Activated naive CD8-positive, alpha-beta T cell treated with anti-CD3 and anti-CD28 coated beads, Interleukin-2, amount 50 U/mL, for 24 hours (primary cell): ENCODE measurements around the gene ZEB2.

Experiments used
- ATAC-seq: fragments of 150-1000 bp; cut with Tn5 transposase; one replicate; pipeline ENCODE4 v1.10.0; 2021
- DNase-seq: peaks from one replicate; pipeline ENCODE4 v3.0.0; 2021
- H3K27ac Mint-ChIP-seq: one replicate; pipeline ENCODE4 v1.8.0; 2021; ENCODE audit warnings: mild to moderate bottlenecking, mixed read lengths
- H3K27me3 Mint-ChIP-seq: one replicate; pipeline ENCODE4 v1.8.0; 2021; ENCODE audit warnings: mixed read lengths
- H3K36me3 Mint-ChIP-seq: one replicate; pipeline ENCODE4 v1.8.0; 2021; ENCODE audit warnings: low read depth, mixed read lengths
- H3K4me1 Mint-ChIP-seq: one replicate; pipeline ENCODE4 v1.8.0; 2021; ENCODE audit warnings: mixed read lengths
- H3K4me3 Mint-ChIP-seq: one replicate; pipeline ENCODE4 v1.8.0; 2021; ENCODE audit warnings: mild to moderate bottlenecking, moderate library complexity, mixed read lengths
- H3K9me3 Mint-ChIP-seq: one replicate; pipeline ENCODE4 v1.8.0; 2021; ENCODE audit warnings: mixed read lengths

Gene ZEB2

GRCh38 chr2:144501118-144501517 is 18.8 kb downstream of the ZEB2 start:
- Mint-ChIP-seq H3K9me3 (no peaks in the 10 kb centered on the region), H3K27ac (peak overlapping the region; percentile 19), H3K36me3 (peaks cover 18% of the 10 kb centered on the region), H3K4me3 (no peak overlapping the region), H3K27me3 (no peaks in the 10 kb centered on the region), H3K4me1 (peaks cover 38% of the 10 kb centered on the region)
- no peak for DNase-seq
- no peak for ATAC-seq

GRCh38 chr2:144500563-144500962 is 19.4 kb downstream of the ZEB2 start:
- peak overlapping the region; percentile 19 for H3K27ac Mint-ChIP-seq
- ATAC-seq: peak; percentile 57
- no peaks in the 10 kb centered on the region for H3K27me3 Mint-ChIP-seq
- no peaks in the 10 kb centered on the region for H3K9me3 Mint-ChIP-seq
- peaks cover 35% of the 10 kb centered on the region for H3K4me1 Mint-ChIP-seq
- H3K36me3 Mint-ChIP-seq: peaks cover 18% of the 10 kb centered on the region
- no peak for DNase-seq
- H3K4me3 Mint-ChIP-seq: no peak overlapping the region

DNA sequence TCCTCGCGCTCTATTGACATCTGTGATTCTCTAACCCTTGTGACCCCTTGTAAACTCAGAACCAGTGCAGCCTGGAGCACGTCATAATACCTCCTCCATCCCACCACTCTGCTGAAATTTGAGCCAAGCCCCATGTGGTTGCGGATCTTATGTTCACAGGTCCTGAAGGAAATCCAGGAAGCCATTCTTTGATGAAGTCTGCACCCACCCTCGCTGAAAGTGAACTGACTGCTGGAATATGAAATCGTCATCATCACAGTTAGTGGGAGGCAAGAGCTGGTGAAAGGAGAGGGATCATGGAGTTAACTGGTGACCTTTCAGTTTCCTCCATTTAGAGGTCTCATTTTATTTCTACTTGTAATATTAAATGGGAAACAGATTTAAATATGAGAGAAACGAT is 21.6 kb downstream of the ZEB2 start:
- no peaks in the 10 kb centered on the region for H3K27me3 Mint-ChIP-seq
- ATAC-seq: no peak
- no peak overlapping the region for H3K27ac Mint-ChIP-seq
- H3K36me3 Mint-ChIP-seq: peaks cover 19% of the 10 kb centered on the region
- DNase-seq: no peak
- H3K4me1 Mint-ChIP-seq: peaks cover 20% of the 10 kb centered on the region
- no peaks in the 10 kb centered on the region for H3K9me3 Mint-ChIP-seq
- no peak overlapping the region for H3K4me3 Mint-ChIP-seq

GRCh38 chr2:144496977-144497598 is 22.8 kb downstream of the ZEB2 start:
- no peaks in the 10 kb centered on the region for H3K9me3 Mint-ChIP-seq
- peaks cover 30% of the 10 kb centered on the region for H3K4me1 Mint-ChIP-seq
- H3K4me3 Mint-ChIP-seq: no peak overlapping the region
- no peak for ATAC-seq
- DNase-seq: no peak
- H3K27me3 Mint-ChIP-seq: no peaks in the 10 kb centered on the region
- peaks cover 18% of the 10 kb centered on the region for H3K36me3 Mint-ChIP-seq
- H3K27ac Mint-ChIP-seq: no peak overlapping the region

DNA sequence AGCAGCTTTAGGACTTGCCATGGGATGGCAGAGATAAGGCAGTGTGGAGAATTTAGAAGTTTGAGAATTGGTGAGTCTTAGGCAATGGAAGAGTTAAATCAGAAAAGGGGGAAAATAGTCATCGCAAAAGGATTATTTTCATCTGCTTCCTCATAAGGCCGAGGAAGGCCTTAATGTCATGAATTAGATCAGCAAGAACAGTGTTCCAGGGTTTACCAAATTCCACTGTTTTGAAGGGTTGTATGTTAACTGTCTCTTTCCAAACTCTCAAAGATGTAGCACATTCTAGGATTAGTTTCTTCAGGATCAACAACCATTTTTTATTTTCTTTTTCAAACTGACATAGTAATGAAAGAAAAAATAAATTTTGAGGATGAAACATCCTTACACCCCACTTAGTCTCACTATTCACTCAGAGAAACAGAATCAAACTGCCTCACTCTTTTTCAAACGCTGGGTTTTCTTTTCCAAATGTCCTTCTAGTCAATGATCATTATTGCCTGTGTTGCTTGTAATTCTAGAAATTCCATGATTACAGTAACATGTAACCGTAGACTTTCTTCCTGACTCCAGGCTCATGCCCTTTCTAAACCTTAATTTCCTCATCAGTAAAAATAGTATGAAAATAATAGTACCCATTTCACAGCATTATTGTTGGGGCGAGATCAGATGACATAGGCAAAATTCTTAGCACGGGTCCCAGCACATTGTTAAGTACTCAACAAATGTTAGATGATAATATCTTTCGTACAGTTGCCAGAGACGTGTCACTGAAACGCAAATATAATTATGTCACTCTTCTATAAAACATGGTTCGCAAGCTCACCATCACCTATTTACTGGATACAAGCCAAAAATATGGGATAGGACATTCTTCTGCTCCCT is 23.6 kb downstream of the ZEB2 start:
- H3K9me3 Mint-ChIP-seq: no peaks in the 10 kb centered on the region
- H3K27me3 Mint-ChIP-seq: no peaks in the 10 kb centered on the region
- no peak overlapping the region for H3K27ac Mint-ChIP-seq
- ATAC-seq: no peak
- H3K4me3 Mint-ChIP-seq: no peak overlapping the region
- H3K4me1 Mint-ChIP-seq: peaks cover 37% of the 10 kb centered on the region
- peaks cover 19% of the 10 kb centered on the region for H3K36me3 Mint-ChIP-seq
- DNase-seq: no peak

GRCh38 chr2:144495227-144496091 is 24.5 kb downstream of the ZEB2 start:
- Mint-ChIP-seq H3K4me3 (no peak overlapping the region), H3K27me3 (no peaks in the 10 kb centered on the region), H3K4me1 (peaks cover 36% of the 10 kb centered on the region), H3K36me3 (peaks cover 14% of the 10 kb centered on the region), H3K9me3 (no peaks in the 10 kb centered on the region), H3K27ac (no peak overlapping the region)
- DNase-seq (no peak), ATAC-seq (no peak)

DNA sequence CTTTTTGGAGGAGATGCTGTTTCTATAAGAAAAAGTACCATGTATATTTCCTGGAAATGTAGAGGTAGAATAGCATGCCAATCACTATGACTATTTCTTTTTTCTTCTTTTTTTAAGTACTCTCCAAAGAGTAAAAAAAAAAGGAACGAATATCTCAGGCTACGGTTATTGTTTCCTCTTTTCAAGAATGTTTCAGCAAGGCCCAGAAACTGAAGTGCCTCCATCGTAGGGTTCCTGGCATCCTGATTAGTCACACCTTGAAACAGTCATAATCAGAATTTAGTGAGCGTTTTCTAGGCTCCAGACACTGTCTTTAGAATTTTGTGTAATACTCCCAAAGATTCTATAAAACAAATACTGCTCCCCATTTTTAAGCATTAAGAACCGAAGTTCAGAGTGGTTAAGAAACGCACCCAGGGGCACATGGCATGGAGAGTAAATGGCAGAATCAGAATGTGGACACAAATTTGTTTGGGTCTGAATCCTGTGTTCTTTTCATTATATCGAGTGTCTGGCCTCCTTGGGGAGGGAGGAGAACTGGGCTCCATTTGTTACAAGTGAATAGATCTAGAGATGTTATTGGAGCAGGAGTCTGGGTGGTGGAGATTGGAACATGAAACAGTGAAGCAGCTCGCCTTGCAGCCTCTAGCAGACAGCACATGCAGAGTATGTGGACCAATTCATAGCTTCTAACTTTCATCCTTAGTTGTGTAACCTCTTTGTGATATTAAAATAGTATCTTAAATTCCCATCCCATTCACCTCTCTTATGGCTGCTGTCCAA is 26.7 kb downstream of the ZEB2 start:
- Mint-ChIP-seq H3K36me3 (peaks cover 12% of the 10 kb centered on the region), H3K27me3 (no peaks in the 10 kb centered on the region), H3K4me3 (no peak overlapping the region), H3K27ac (no peak overlapping the region), H3K9me3 (no peaks in the 10 kb centered on the region), H3K4me1 (peaks cover 44% of the 10 kb centered on the region)
- no peak for ATAC-seq
- DNase-seq: no peak

- Mint-ChIP-seq H3K27me3 (no peaks in the 10 kb centered on the region), H3K4me1 (peaks cover 43% of the 10 kb centered on the region), H3K4me3 (no peak overlapping the region), H3K27ac (no peak overlapping the region), H3K9me3 (no peaks in the 10 kb centered on the region), H3K36me3 (peaks cover 6% of the 10 kb centered on the region)
- DNase-seq (no peak), ATAC-seq (no peak)
Measured at GRCh38 chr2:144490857-144491256, 29.1 kb downstream of the ZEB2 start.

DNA sequence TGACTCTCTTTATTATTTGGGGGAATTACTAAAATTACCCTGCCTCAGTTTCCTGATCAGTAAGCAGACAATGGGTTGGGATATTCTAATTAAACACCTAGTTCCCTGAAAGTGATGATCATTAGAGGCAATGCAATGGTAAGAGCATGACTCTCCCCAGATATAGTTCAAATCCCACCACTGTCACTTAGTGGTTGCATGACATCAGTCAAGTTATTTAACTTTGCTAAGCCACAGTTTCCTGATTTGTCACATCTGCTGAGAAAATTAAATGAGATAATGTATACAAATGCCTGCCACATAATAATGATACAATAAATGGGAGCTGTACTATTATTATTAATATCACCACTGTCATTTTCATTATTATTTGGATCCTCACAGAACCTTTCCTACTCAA is 29.9 kb downstream of the ZEB2 start:
- peak; percentile 73 for ATAC-seq
- Mint-ChIP-seq H3K27me3 (no peaks in the 10 kb centered on the region), H3K9me3 (no peaks in the 10 kb centered on the region), H3K36me3 (peaks cover 6% of the 10 kb centered on the region), H3K4me1 (peaks cover 42% of the 10 kb centered on the region), H3K4me3 (no peak overlapping the region), H3K27ac (peak overlapping the region; percentile 21)
- no peak for DNase-seq

- Mint-ChIP-seq H3K36me3 (peaks cover 6% of the 10 kb centered on the region), H3K27me3 (no peaks in the 10 kb centered on the region), H3K27ac (no peak overlapping the region), H3K4me1 (peaks cover 42% of the 10 kb centered on the region), H3K4me3 (no peak overlapping the region), H3K9me3 (no peaks in the 10 kb centered on the region)
- no peak for DNase-seq
- no peak for ATAC-seq
Measured at GRCh38 chr2:144489315-144489916, 30.5 kb downstream of the ZEB2 start.

- H3K4me3 Mint-ChIP-seq: no peak overlapping the region
- DNase-seq: no peak
- no peaks in the 10 kb centered on the region for H3K36me3 Mint-ChIP-seq
- no peak for ATAC-seq
- peaks cover 18% of the 10 kb centered on the region for H3K4me1 Mint-ChIP-seq
- H3K27me3 Mint-ChIP-seq: no peaks in the 10 kb centered on the region
- H3K27ac Mint-ChIP-seq: no peak overlapping the region
- no peaks in the 10 kb centered on the region for H3K9me3 Mint-ChIP-seq
Measured at GRCh38 chr2:144484201-144484948, 35.5 kb downstream of the ZEB2 start.

DNA sequence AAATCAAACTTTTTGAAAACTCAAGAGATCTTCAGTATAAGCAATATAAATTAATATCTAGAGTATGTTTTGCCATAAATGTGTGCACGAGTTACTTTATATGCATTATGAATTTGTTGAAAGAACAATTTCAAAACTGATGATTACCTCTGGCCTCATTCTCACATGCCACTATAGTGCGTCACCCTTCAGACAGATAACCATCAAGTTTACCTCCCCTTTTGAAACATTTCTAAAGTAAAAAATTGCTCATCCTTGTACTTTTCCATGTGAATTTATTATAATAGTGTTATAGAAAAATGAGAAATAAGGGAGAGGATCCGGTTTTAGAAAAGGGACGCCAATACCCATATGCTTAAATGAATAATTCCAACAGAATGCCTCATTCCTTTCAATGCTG is 38.3 kb downstream of the ZEB2 start:
- no peaks in the 10 kb centered on the region for H3K27me3 Mint-ChIP-seq
- peaks cover 20% of the 10 kb centered on the region for H3K4me1 Mint-ChIP-seq
- H3K4me3 Mint-ChIP-seq: no peak overlapping the region
- DNase-seq (no peak), ATAC-seq (no peak)
- H3K9me3 Mint-ChIP-seq: no peaks in the 10 kb centered on the region
- H3K36me3 Mint-ChIP-seq: peaks cover 1% of the 10 kb centered on the region
- no peak overlapping the region for H3K27ac Mint-ChIP-seq

GRCh38 chr2:144481109-144481508 is 38.8 kb downstream of the ZEB2 start:
- Mint-ChIP-seq H3K4me1 (peaks cover 25% of the 10 kb centered on the region), H3K36me3 (peaks cover 4% of the 10 kb centered on the region), H3K27me3 (no peaks in the 10 kb centered on the region), H3K4me3 (no peak overlapping the region), H3K9me3 (no peaks in the 10 kb centered on the region), H3K27ac (no peak overlapping the region)
- ATAC-seq (no peak), DNase-seq (no peak)
